OCI-LY1 (cell line): ENCODE measurements around the gene YLPM1.
A peak's percentile ranks its signal among the peaks of the same experiment; 100 is the strongest.

Experiments used
- EZH2 ChIP-seq: fragments of 200-600 bp; sonication (generic), shearing (Covaris generic); IDR thresholded peaks from 2 replicates; pipeline ENCODE4 v1.8.0; 2017; ENCODE audit warnings: borderline replicate concordance, mixed run types, mild to moderate bottlenecking, antibody characterized with exemption, low read length, moderate library complexity, mixed read lengths
- TF ChIP-seq, protein P1 (sequence below): fragments of 200-600 bp; sonication (generic), shearing (Covaris generic); IDR thresholded peaks from 2 replicates; pipeline ENCODE4 v1.5.1; 2017; ENCODE audit warnings: mild to moderate bottlenecking, antibody characterized with exemption, low read length, moderate library complexity, mixed read lengths

- TF ChIP-seq, protein P1, sequence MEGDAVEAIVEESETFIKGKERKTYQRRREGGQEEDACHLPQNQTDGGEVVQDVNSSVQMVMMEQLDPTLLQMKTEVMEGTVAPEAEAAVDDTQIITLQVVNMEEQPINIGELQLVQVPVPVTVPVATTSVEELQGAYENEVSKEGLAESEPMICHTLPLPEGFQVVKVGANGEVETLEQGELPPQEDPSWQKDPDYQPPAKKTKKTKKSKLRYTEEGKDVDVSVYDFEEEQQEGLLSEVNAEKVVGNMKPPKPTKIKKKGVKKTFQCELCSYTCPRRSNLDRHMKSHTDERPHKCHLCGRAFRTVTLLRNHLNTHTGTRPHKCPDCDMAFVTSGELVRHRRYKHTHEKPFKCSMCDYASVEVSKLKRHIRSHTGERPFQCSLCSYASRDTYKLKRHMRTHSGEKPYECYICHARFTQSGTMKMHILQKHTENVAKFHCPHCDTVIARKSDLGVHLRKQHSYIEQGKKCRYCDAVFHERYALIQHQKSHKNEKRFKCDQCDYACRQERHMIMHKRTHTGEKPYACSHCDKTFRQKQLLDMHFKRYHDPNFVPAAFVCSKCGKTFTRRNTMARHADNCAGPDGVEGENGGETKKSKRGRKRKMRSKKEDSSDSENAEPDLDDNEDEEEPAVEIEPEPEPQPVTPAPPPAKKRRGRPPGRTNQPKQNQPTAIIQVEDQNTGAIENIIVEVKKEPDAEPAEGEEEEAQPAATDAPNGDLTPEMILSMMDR, result peak; percentile 42
- no peak for TF ChIP-seq EZH2
Measured at GRCh38 chr14:74793506-74794155, 30.5 kb downstream of the YLPM1 start.
